DMS114 treated with DMSO at 0.1 percent for 48 hours (cell line): Measurements from ENCODE around the gene HFM1.
"Not testable (repeated sequence)": the region's sequence is repeated elsewhere in the genome, so short reads cannot be mapped to it uniquely, and the experiment has no call there.

Source experiments
- DNase-seq: peaks from one replicate; lab custom pipeline; 2025; ENCODE audit not compliant: unreplicated experiment; lab: John Stamatoyannopoulos, UW

HFM1 gene

DNA sequence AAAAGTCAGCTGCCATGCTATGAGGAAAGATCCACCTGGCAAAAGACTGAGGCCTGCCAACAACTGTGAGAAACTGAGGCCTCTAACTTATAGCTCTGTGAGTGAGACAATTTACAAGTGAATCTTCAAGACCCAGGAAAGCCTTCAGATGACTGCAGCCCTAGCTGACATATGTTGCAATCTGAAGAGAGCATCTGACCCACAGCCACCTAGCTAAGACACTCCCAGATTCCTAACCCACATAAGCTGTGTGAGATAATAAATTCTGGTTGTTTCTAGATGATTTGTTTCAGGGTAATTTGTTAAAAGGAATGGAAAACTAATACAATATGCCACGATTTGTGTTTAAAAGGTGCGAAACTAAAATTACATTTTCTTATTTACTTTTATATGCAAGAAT lies 55.1 kb downstream of the HFM1 start:
- DNase-seq: no peak

GRCh38 chr1:91346824-91347223 lies 57.8 kb downstream of the HFM1 start:
- DNase-seq: no peak

- no peak for DNase-seq
Observed at GRCh38 chr1:91345395-91346005, 59.1 kb downstream of the HFM1 start.

DNA sequence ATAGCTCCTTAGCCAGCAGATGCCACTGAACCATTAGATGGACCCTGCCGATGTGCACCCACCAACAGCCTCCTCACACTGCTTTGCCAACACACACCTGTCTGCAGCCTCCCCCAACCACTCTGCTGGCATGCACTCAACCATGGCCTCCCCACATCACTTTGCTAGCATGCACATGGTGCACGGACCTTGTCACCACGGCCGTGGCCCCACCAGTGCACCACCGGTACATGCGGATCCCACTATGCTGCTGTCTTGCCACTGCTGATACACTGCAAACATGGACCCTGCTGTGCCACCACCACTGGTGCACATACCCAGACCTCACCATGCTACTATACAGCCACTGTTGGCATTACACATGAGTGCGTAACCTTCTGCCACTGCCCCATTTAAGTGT lies 66.1 kb downstream of the HFM1 start:
- DNase-seq: no peak

- DNase-seq: no peak
Observed at GRCh38 chr1:91335603-91336002, 69.0 kb downstream of the HFM1 start.

GRCh38 chr1:91334856-91335255 lies 69.8 kb downstream of the HFM1 start:
- no peak for DNase-seq

- DNase-seq: no peak
Observed at GRCh38 chr1:91325456-91325855, 79.2 kb downstream of the HFM1 start.

- no peak for DNase-seq
Observed at GRCh38 chr1:91314643-91315042, 90.0 kb downstream of the HFM1 start.

DNA sequence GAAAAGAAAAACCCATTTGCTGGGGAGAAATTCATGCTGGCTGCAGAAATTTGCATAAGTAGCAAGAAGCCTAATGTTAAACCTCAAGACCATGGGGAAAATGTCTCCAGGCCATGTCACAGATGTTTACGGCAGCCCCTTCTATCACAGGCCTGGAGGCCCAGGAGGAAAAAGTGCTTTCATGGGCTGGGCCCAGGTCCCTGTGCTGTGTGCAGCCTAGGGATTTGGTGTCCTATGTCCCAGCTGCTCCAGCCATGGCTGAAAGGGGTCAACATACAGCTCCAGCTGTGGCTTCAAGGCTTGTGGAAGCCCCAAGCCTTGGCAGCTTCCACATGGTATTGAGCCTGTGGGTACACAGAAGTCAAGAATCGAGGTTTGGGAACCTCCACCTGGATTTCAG lies 93.0 kb downstream of the HFM1 start:
- no peak for DNase-seq

DNA sequence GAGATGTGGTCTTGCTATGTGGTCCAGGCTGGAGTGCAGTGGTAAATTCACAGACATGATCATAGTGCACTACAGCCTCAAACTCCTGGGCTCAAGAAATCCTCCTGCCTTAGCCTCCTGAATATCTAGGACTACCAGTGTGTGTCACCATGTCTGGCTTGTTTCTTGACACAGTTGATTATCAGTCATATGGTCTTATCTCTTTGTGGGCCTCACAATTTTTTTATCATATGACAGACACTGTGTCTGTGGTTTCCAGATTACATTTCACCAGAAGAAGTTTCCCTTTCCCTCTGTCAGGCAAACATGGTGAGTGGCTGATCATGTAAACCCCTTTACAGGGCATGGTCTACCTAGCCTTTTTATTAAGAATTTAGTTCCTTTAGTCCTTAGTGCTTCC lies 96.1 kb downstream of the HFM1 start:
- DNase-seq: no peak

- no peak for DNase-seq
Observed at GRCh38 chr1:91307784-91308409, 96.7 kb downstream of the HFM1 start.

GRCh38 chr1:91303165-91303564 lies 101.5 kb downstream of the HFM1 start:
- DNase-seq: no peak

GRCh38 chr1:91288843-91289553 lies 115.6 kb downstream of the HFM1 start:
- not testable (repeated sequence) for DNase-seq

DNA sequence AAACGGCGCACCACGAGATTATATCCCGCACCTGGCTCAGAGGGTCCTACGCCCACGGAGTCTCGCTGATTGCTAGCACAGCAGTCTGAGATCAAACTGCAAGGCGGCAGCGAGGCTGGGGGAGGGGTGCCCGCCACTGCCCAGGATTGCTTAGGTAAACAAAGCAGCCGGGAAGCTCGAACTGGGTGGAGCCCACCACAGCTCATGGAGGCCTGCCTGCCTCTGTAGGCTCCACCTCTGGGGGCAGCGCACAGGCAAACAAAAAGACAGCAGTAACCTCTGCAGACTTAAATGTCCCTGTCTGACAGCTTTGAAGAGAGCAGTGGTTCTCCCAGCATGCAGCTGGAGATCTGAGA lies 117.7 kb downstream of the HFM1 start:
- DNase-seq: not testable (repeated sequence)

DNA sequence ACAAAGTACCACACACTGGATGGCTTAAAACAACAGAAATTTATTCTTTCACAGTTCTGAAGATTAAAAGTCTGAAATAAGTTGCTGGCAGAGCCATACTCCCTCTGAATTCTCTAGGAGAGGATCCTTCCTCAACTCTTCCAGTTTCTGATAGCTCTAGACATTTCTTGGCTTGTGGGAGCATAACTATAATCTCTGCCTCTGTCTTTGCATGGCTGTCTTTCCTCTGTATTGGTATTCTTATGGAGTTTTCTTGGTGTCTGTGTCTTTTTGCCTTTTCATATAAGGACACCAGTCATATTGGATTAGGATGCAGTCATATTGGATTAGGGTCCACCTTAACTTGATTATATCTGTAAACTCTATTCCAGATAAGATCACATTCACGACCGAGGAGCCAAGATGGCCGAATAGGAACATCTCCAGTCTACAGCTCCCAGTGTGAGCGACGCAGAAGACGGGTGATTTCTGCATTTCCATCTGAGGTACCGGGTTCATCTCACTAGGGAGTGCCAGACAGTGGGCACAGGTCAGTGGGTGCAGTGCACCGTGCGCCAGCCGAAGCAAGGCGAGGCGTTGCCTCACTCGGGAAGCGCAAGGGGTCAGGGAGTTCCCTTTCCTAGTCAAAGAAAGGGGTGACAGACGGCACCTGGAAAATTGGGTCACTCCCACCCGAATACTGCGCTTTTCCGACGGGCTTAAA lies 118.2 kb downstream of the HFM1 start:
- not testable (repeated sequence) for DNase-seq

DNA sequence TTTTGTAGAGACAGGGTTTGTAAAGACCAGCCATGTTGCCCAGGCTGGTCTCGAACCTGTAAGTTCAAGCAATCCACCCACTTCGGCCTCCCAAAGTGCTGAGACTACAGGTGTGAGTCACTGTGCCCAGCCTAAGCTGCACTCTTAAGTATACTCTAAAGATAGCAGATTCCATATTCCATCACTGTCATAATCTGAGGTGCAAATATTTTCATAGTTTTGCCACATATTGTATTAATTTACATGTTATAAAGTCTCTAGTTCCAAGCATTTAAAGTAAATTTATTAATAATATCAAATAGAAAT lies 121.3 kb downstream of the HFM1 start:
- no peak for DNase-seq

- peak; percentile 76 for DNase-seq
Observed at GRCh38 chr1:91282695-91283420, 121.8 kb downstream of the HFM1 start.

DNA sequence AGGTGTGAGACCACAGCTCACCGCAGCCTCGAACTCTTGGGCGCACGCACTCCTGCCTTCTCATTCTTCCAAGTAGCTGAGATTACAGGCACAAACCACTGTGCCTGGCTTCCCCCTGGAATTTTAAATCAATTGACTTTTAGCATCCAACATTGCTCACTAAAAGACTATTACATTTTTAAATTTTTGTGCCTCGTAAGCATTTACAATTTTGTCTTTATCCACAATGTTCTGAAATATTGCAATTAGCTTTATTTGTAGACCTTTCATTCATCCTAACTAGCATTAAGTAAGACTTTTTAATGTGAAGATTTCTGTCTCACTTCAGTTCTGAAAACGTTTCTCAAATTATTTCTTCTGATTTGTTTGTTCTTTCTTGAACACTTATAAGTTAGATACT lies 122.9 kb downstream of the HFM1 start:
- no peak for DNase-seq

DNA sequence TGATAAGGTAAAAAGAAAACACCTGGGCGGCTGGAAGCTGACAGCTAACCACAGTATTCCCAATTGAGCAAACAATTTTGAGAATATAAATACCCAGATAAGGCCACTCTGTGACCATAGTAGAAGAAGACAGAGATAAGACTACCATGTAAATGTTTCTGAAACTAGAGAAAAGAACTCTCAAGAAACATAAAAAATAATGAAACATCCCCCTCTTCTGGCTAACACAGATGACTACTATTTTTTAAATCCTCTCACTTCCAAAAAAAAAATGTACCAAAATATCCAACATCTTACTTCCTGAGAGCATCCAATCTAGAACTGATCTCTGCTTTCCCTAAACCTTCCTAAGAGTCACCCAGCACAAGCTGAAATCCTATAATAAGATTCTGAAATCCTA lies 125.9 kb downstream of the HFM1 start:
- DNase-seq: peak; percentile 71

- DNase-seq: no peak
Observed at GRCh38 chr1:91273875-91274274, 130.8 kb downstream of the HFM1 start.

- DNase-seq: no peak
Observed at GRCh38 chr1:91261655-91262054, 143.0 kb downstream of the HFM1 start.
